ENCODE results near the gene PRPF31.
"Not testable (repeated sequence)": the region's sequence is repeated elsewhere in the genome, so short reads cannot be mapped to it uniquely, and the experiment has no call there.

Gene PRPF31

DNA sequence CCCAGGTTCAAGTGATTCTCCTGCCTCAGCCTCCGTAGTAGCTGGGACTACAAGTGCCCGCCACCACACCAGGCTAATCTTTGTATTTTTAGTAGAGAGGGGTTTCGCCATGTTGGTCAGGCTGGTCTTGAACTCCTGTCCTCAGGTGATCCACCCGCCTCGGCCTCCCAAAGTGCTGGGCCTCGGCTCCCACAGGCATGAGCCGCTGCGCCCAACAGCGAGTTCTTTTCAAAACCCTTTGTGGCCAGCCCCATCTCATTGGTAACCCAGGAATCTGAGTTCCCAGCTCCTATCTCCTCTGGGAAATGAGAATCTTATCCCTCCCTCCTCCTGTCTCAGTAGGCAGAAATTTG is 15.7 kb upstream of the PRPF31 start:
- Histone ChIP-seq H3K27me3 (replicated peaks in 2 of 5; ENCODE audit: control insufficient read depth in 4 of 5, insufficient read depth in 5 of 5, low read length in 4 of 5) (peaks cover 0 to 14% (median 0%) of the 10 kb centered on the region in 5 experiments), H3K4me3 (ENCODE audit: control insufficient read depth in 1 of 7, extremely low read depth in 1 of 7, insufficient read depth in 4 of 7, low read depth in 2 of 7, low read length in 6 of 7) (peak overlapping the region in 1 of 7 experiments; percentile 34), H3K4me1 (ENCODE audit: control extremely low read depth in 1 of 4, control insufficient read depth in 4 of 4, insufficient read depth in 4 of 4, low read length in 3 of 4) (peaks cover 0 to 35% (median 33%) of the 10 kb centered on the region in 4 experiments)
- H3K9me3 ChIP-seq (ENCODE audit: control extremely low read depth in 1 of 5, control insufficient read depth in 4 of 5, insufficient read depth in 2 of 5, low read depth in 1 of 5, low read length in 4 of 5); POLR2A ChIA-PET; H3K36me3 ChIP-seq (ENCODE audit: control insufficient read depth in 4 of 4, insufficient read depth in 4 of 4, low read length in 3 of 4); H3K27ac ChIP-seq (ENCODE audit: insufficient read depth in 1 of 2, low read depth in 1 of 2, low read length in 2 of 2, poor library complexity in 1 of 2, severe bottlenecking in 2 of 2); DNase-seq: not testable (repeated sequence)
- CTCF ChIA-PET = interaction anchor here (1.0 kb wide), 1 partner anchor 10 kb away, joined by 3 read pairs; no protein-coding TSS in a partner anchor
- 84% methylated on average over 8 of the region's 9 CpGs for WGBS (ENCODE audit: insufficient coverage)

DNA sequence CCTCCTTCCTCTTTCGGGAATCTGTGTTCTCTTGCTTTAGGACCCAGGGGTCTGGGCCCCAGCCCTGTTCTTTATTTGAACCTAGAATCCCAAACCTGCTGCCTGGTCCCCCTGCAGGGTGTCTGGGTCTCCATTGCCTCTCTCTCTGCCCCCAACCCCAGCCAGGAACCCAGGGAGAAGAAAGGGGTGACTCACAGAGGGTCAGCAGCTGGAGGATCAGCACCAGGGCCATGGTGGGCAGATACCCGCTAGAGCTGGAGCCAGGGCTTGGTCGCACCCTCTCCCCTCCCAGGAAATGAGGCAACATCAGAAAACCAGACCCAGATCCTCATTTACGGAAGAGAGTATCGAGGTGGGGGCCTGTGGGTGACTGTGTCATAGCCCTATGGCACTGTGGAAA is 15.0 kb upstream of the PRPF31 start, which contains the start of gene OSCAR:
Gene OSCAR, minus strand, starts transcription at position 243 of the 400 bp plus-strand sequence. Its CDS starts 11 bp downstream, at position 232.
- ChIA-PET POLR2A (no interaction called here), CTCF (interaction anchor here (1.0 kb wide), 1 partner anchor 11 kb away, joined by 3 read pairs; no protein-coding TSS in a partner anchor)
- H3K9me3 ChIP-seq (ENCODE audit: control extremely low read depth in 1 of 5, control insufficient read depth in 4 of 5, insufficient read depth in 2 of 5, low read depth in 1 of 5, low read length in 4 of 5) = no peaks in the 10 kb centered on the region
- peak within 1 kb of the TSS in 1 of 7 experiments; percentile 34 for H3K4me3 ChIP-seq (ENCODE audit: control insufficient read depth in 1 of 7, extremely low read depth in 1 of 7, insufficient read depth in 4 of 7, low read depth in 2 of 7, low read length in 6 of 7)
- H3K4me1 ChIP-seq (ENCODE audit: control extremely low read depth in 1 of 4, control insufficient read depth in 4 of 4, insufficient read depth in 4 of 4, low read length in 3 of 4) = peaks cover 0 to 31% (median 27%) of the 10 kb centered on the region in 4 experiments
- DNase-seq = peak in 2 of 3 donors; percentile 58 to 70
- 52% methylated on average over 2 of the region's 5 CpGs for WGBS (ENCODE audit: insufficient coverage)
- peaks cover 0 to 7% (median 0%) of the 10 kb centered on the region in 5 experiments for H3K27me3 ChIP-seq (replicated peaks in 2 of 5; ENCODE audit: control insufficient read depth in 4 of 5, insufficient read depth in 5 of 5, low read length in 4 of 5)
- peaks cover 0 to 2% (median under 1%) of the 10 kb centered on the region in 4 experiments for H3K36me3 ChIP-seq (ENCODE audit: control insufficient read depth in 4 of 4, insufficient read depth in 4 of 4, low read length in 3 of 4)
- no peak within 1 kb of the TSS for H3K27ac ChIP-seq (ENCODE audit: insufficient read depth in 1 of 2, low read depth in 1 of 2, low read length in 2 of 2, poor library complexity in 1 of 2, severe bottlenecking in 2 of 2)

DNA sequence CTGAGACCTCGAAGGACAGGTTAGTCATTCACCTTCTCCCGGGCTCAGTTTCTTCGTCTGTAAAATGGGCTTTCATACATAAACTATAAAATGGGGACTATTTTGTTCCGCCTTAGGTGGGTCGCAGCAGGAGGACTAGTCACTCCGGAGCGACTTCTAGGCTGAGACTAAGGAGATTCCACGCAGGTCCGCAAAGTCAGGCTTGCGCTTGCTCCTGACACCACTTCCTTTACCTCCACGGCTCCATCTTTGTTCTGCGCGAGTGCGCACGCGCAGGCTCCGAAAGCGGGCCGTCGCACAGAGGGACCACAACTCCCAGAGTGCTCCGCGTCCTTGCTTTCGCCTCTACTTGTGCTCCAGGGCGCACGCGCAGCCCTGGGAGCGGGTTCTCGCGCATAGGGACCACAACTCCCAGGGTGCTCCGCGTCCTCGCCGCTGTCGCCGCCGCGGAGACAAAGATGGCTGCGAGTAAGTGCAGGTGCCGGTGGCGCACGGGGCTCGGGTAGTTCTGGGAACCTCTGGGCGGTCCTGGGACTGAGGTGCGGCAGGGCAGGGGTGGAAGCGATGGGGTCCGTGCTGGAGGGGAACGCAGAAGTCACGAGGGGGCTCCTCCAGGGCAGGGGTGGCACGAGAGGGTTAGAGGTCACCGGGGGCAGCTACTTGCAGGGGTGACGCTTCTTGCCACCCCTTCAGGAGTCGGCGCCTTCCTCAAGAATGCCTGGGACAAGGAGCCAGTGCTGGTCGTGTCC is 13.0 kb upstream of the PRPF31 start, which contains the start of gene NDUFA3:
Gene NDUFA3, plus strand, starts transcription at position 435 of the 749 bp plus-strand sequence. Its CDS starts 24 bp downstream, at position 459.
- WGBS (ENCODE audit: insufficient coverage) = 4% methylated on average over 42 of the region's 54 CpGs

DNA sequence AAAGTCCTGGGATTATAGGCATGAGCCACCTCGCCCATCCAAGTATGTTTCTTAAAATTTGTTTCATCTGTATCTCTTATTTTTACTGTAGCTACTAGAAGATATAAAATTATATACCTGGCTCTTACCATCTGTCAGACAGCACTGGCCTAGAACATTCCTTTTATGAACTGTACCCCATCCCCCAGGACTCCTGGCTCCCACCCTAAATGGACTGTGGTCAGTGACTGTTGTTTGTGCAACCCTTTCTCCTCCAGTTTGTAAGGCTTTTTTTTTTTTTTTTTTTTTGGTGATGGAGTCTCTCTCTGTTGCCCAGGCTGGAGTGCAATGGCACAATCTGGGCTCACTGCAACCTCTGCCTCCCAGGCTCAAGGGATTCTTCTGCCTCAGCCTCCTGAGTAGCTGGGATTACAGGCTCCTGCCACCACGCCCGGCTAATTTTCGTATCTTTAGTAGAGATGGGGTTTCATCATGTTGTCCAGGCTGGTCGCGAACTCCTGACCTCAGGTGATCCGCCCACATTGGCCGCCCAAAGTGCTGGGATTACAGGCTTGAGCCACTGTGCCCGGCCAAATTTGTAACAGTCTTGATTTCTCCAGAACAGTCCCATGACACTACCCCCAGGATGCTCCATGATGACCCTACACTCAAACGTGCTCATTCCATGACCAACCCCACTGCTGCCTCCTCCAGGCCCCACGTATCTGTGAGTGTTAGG is 10.4 kb upstream of the PRPF31 start:
- H3K27me3 ChIP-seq (replicated peaks in 2 of 5; ENCODE audit: control insufficient read depth in 4 of 5, insufficient read depth in 5 of 5, low read length in 4 of 5) = no peaks in the 10 kb centered on the region
- H3K27ac ChIP-seq (ENCODE audit: insufficient read depth in 1 of 2, low read depth in 1 of 2, low read length in 2 of 2, poor library complexity in 1 of 2, severe bottlenecking in 2 of 2) = no peak overlapping the region
- 94% methylated on average over 10 of the region's 11 CpGs for WGBS (ENCODE audit: insufficient coverage)
- ChIA-PET CTCF (no interaction called here), POLR2A (no interaction called here)
- H3K36me3 ChIP-seq (ENCODE audit: control insufficient read depth in 4 of 4, insufficient read depth in 4 of 4, low read length in 3 of 4) = peaks cover 2 to 46% (median 31%) of the 10 kb centered on the region in 4 experiments
- no peak for DNase-seq
- H3K4me3 ChIP-seq (ENCODE audit: control insufficient read depth in 1 of 7, extremely low read depth in 1 of 7, insufficient read depth in 4 of 7, low read depth in 2 of 7, low read length in 6 of 7) = no peak overlapping the region
- peaks cover 0 to 17% (median 12%) of the 10 kb centered on the region in 4 experiments for H3K4me1 ChIP-seq (ENCODE audit: control extremely low read depth in 1 of 4, control insufficient read depth in 4 of 4, insufficient read depth in 4 of 4, low read length in 3 of 4)
- H3K9me3 ChIP-seq (ENCODE audit: control extremely low read depth in 1 of 5, control insufficient read depth in 4 of 5, insufficient read depth in 2 of 5, low read depth in 1 of 5, low read length in 4 of 5) = no peaks in the 10 kb centered on the region

More for the DNA sequence above, 13.0 kb upstream of the PRPF31 start, which contains the start of gene NDUFA3:
- DNase-seq = peak; percentile 98 to 99 (median 99)
- H3K4me3 ChIP-seq (ENCODE audit: control insufficient read depth in 1 of 7, extremely low read depth in 1 of 7, insufficient read depth in 4 of 7, low read depth in 2 of 7, low read length in 6 of 7) = peak within 1 kb of the TSS; percentile 76 to 98 (median 92)
- H3K36me3 ChIP-seq (ENCODE audit: control insufficient read depth in 4 of 4, insufficient read depth in 4 of 4, low read length in 3 of 4) = peaks cover 0 to 22% (median 17%) of the 10 kb centered on the region in 4 experiments
- H3K4me1 ChIP-seq (ENCODE audit: control extremely low read depth in 1 of 4, control insufficient read depth in 4 of 4, insufficient read depth in 4 of 4, low read length in 3 of 4) = peaks cover 0 to 17% (median 12%) of the 10 kb centered on the region in 4 experiments
- CTCF ChIA-PET = no interaction called here
- H3K9me3 ChIP-seq (ENCODE audit: control extremely low read depth in 1 of 5, control insufficient read depth in 4 of 5, insufficient read depth in 2 of 5, low read depth in 1 of 5, low read length in 4 of 5) = no peaks in the 10 kb centered on the region
- no peaks in the 10 kb centered on the region for H3K27me3 ChIP-seq (replicated peaks in 2 of 5; ENCODE audit: control insufficient read depth in 4 of 5, insufficient read depth in 5 of 5, low read length in 4 of 5)
- POLR2A ChIA-PET = interaction anchor here (0.7 kb wide), 1 partner anchor 12 kb away, joined by 9 read pairs; the partner anchor contains the start of genes PRPF31 and TFPT
- H3K27ac ChIP-seq (ENCODE audit: insufficient read depth in 1 of 2, low read depth in 1 of 2, low read length in 2 of 2, poor library complexity in 1 of 2, severe bottlenecking in 2 of 2) = peak within 1 kb of the TSS; percentile 25 to 80

DNA sequence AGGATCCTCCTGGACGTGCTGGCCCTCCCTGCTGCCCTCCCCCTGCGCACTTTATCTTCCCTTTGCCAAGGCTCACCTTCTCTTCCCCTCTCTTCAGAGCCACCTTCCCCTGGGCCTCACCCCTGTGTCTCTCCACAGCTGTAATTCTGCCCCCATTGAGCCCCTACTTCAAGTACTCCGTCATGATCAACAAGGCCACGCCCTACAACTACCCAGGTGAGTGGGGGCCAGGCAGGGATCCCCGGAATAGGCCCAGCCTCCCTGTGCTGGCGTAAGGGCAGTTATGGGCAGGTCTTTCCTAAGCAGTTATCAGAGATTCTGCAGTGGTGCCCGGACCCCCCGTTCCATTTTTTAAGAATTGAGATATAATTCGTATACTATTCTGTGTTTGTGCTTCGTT is 9.8 kb upstream of the PRPF31 start:
- 95% methylated on average over 10 of the region's 10 CpGs for WGBS (ENCODE audit: insufficient coverage)
- DNase-seq = no peak
- Histone ChIP-seq H3K9me3 (ENCODE audit: control extremely low read depth in 1 of 5, control insufficient read depth in 4 of 5, insufficient read depth in 2 of 5, low read depth in 1 of 5, low read length in 4 of 5) (no peaks in the 10 kb centered on the region), H3K27me3 (replicated peaks in 2 of 5; ENCODE audit: control insufficient read depth in 4 of 5, insufficient read depth in 5 of 5, low read length in 4 of 5) (no peaks in the 10 kb centered on the region), H3K36me3 (ENCODE audit: control insufficient read depth in 4 of 4, insufficient read depth in 4 of 4, low read length in 3 of 4) (peaks cover 2 to 52% (median 36%) of the 10 kb centered on the region in 4 experiments), H3K4me1 (ENCODE audit: control extremely low read depth in 1 of 4, control insufficient read depth in 4 of 4, insufficient read depth in 4 of 4, low read length in 3 of 4) (peaks cover 0 to 12% (median 11%) of the 10 kb centered on the region in 4 experiments), H3K27ac (ENCODE audit: insufficient read depth in 1 of 2, low read depth in 1 of 2, low read length in 2 of 2, poor library complexity in 1 of 2, severe bottlenecking in 2 of 2) (no peak overlapping the region), H3K4me3 (ENCODE audit: control insufficient read depth in 1 of 7, extremely low read depth in 1 of 7, insufficient read depth in 4 of 7, low read depth in 2 of 7, low read length in 6 of 7) (no peak overlapping the region)
- ChIA-PET CTCF (no interaction called here), POLR2A (no interaction called here)

DNA sequence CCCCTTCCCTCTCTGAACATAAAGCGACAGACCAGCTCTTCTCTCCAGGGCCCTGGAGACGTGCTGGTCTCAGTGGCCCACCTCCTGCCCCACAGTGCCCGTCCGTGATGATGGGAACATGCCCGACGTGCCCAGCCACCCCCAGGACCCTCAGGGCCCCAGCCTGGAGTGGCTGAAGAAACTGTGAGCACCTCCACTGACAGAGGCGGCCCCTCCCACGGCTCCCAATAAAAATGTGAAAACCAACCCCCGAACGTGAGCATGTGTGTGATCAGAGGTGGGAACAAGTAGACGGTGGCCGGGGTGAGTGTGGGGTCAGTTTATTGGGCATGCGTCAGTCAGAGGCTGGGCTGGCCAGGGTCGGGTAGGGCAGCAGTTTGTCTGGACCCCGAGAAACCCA is 8.8 kb upstream of the PRPF31 start:
- no peaks in the 10 kb centered on the region for H3K9me3 ChIP-seq (ENCODE audit: control extremely low read depth in 1 of 5, control insufficient read depth in 4 of 5, insufficient read depth in 2 of 5, low read depth in 1 of 5, low read length in 4 of 5)
- 98% methylated on average over 11 of the region's 15 CpGs for WGBS (ENCODE audit: insufficient coverage)
- no peak for DNase-seq
- peaks cover 2 to 56% (median 40%) of the 10 kb centered on the region in 4 experiments for H3K36me3 ChIP-seq (ENCODE audit: control insufficient read depth in 4 of 4, insufficient read depth in 4 of 4, low read length in 3 of 4)
- H3K4me3 ChIP-seq (ENCODE audit: control insufficient read depth in 1 of 7, extremely low read depth in 1 of 7, insufficient read depth in 4 of 7, low read depth in 2 of 7, low read length in 6 of 7) = no peak overlapping the region
- peaks cover 0 to 12% (median 10%) of the 10 kb centered on the region in 4 experiments for H3K4me1 ChIP-seq (ENCODE audit: control extremely low read depth in 1 of 4, control insufficient read depth in 4 of 4, insufficient read depth in 4 of 4, low read length in 3 of 4)
- POLR2A ChIA-PET = no interaction called here
- CTCF ChIA-PET = interaction anchor here (1.1 kb wide), 1 partner anchor 15 kb away, joined by 3 read pairs; no protein-coding TSS in a partner anchor
- H3K27ac ChIP-seq (ENCODE audit: insufficient read depth in 1 of 2, low read depth in 1 of 2, low read length in 2 of 2, poor library complexity in 1 of 2, severe bottlenecking in 2 of 2) = no peak overlapping the region
- no peaks in the 10 kb centered on the region for H3K27me3 ChIP-seq (replicated peaks in 2 of 5; ENCODE audit: control insufficient read depth in 4 of 5, insufficient read depth in 5 of 5, low read length in 4 of 5)
